ENCODE results near the gene DCPS. TPM values are rescaled to one million over a fixed set of nuclear protein-coding genes. Genes with fewer than 3 reads are reported as not detected.

DCPS gene
- total RNA-seq, 1 experiment from 2014 or later: 17.6 TPM

DNA sequence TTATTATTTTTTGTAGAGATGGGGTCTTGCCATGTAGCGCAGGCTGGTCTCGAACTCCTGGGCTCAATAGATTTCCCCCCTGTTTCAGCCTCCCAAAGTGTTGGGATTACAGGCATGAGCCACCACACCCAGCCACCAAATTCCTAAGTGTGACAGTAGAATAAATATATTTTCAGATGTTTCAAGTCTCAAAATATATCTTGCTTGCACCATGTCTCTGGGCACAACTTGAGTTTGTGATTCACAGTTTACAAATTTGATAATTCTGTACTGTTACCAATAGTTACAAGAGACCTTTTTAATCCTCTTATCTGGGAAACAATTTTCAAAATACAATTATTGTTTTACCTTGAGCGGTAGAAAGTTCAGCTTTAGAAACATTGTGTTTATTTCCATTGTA, 19.1 kb downstream of the DCPS start:
- Histone ChIP-seq H3K9me3 (ENCODE audit: low read length) (no peaks in the 10 kb centered on the region), H3K9me2 (replicated peaks; ENCODE audit: insufficient read depth, low read length) (no peaks in the 10 kb centered on the region), H3K4me3 (ENCODE audit: low read length) (no peak overlapping the region), H3K27me3 (ENCODE audit: low read length) (no peaks in the 10 kb centered on the region), H3K79me2 (ENCODE audit: low read length) (peaks cover 6% of the 10 kb centered on the region; the same call in 1 of the 2 replicates), H3K9ac (ENCODE audit: low read length) (no peak overlapping the region), H3K27ac (ENCODE audit: low read length) (no peak overlapping the region), H4K20me1 (ENCODE audit: insufficient read depth, low read depth, low read length) (no peaks in the 10 kb centered on the region), H3K4me2 (ENCODE audit: low read depth, low read length, poor library complexity, severe bottlenecking) (no peak overlapping the region), H2AFZ (ENCODE audit: low read length) (no peak overlapping the region), H3K36me3 (ENCODE audit: insufficient read depth, low read length) (no peaks in the 10 kb centered on the region), H3K4me1 (ENCODE audit: low read length) (no peaks in the 10 kb centered on the region)
- DNase-seq: no peak

DNA sequence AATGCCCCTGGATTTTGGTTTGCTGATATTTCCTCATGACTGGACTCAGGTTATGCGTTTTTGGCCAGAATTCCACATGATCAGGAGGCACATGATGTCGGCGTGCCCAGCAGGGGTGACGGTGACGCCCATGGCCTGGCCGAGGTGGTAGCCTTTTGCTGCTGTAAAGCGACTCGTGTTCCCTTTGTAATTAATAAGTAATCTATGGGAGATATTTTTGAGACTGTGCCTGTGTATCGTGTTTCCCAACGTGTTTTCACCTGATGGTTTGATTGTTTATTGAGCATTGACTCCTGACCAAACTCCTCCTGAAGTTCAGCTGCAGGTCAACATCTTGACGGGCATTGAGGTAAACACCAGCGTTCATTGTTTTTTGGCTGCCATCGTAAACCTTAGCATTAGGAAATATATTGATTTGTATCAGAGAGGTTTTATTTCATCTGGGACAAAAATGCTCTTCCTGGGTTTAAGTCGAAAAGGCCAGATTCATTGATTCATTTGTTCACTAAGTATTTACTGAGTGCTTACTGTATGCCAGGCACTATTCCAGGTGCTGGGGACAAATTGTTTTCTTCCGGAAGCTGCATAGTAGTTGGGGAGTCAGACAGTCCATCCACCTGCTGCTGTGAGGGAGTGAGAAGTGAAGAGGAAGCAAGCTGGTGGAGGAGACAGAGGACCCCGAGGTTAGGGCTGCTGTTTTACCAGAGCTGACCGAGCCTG, 23.6 kb downstream of the DCPS start:
- Histone ChIP-seq H3K4me2 (ENCODE audit: low read depth, low read length, poor library complexity, severe bottlenecking) (no peak overlapping the region), H2AFZ (ENCODE audit: low read length) (no peak overlapping the region), H3K9ac (ENCODE audit: low read length) (no peak overlapping the region), H3K9me3 (ENCODE audit: low read length) (no peaks in the 10 kb centered on the region), H3K27me3 (ENCODE audit: low read length) (no peaks in the 10 kb centered on the region), H3K79me2 (ENCODE audit: low read length) (peaks cover 4% of the 10 kb centered on the region; the same call in 1 of the 2 replicates), H3K4me3 (ENCODE audit: low read length) (no peak overlapping the region), H4K20me1 (ENCODE audit: insufficient read depth, low read depth, low read length) (no peaks in the 10 kb centered on the region), H3K27ac (ENCODE audit: low read length) (no peak overlapping the region), H3K9me2 (replicated peaks; ENCODE audit: insufficient read depth, low read length) (no peaks in the 10 kb centered on the region), H3K36me3 (ENCODE audit: insufficient read depth, low read length) (no peaks in the 10 kb centered on the region), H3K4me1 (ENCODE audit: low read length) (no peaks in the 10 kb centered on the region)
- DNase-seq: no peak

DNA sequence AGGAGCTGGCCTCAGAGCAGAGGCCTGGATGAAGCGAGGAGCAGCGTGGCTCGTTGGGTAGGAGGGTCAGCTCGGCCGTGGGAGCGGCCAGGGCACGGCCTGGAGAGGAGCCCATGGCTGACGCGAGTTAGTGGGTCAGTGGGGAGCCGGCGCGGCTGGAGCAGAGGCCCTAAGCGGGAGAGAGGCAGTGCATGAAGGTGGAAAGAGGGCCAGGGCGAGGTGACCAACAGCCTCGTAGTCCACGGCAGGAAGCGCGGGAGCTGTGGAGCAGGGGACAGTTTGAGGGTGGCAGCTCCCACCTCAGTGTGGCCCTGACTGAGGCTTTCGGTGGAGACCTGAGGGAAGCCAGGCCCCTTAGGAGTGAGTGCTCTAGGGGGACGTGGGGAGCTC, 24.1 kb downstream of the DCPS start:
- Histone ChIP-seq H3K4me3 (ENCODE audit: low read length) (no peak overlapping the region), H3K79me2 (ENCODE audit: low read length) (peaks cover 4% of the 10 kb centered on the region; the same call in 1 of the 2 replicates), H3K27me3 (ENCODE audit: low read length) (no peaks in the 10 kb centered on the region), H3K27ac (ENCODE audit: low read length) (no peak overlapping the region), H3K36me3 (ENCODE audit: insufficient read depth, low read length) (no peaks in the 10 kb centered on the region), H3K9ac (ENCODE audit: low read length) (no peak overlapping the region), H3K4me1 (ENCODE audit: low read length) (no peaks in the 10 kb centered on the region), H3K9me2 (replicated peaks; ENCODE audit: insufficient read depth, low read length) (no peaks in the 10 kb centered on the region), H3K9me3 (ENCODE audit: low read length) (no peaks in the 10 kb centered on the region), H3K4me2 (ENCODE audit: low read depth, low read length, poor library complexity, severe bottlenecking) (no peak overlapping the region), H4K20me1 (ENCODE audit: insufficient read depth, low read depth, low read length) (no peaks in the 10 kb centered on the region), H2AFZ (ENCODE audit: low read length) (no peak overlapping the region)
- no peak for DNase-seq

DNA sequence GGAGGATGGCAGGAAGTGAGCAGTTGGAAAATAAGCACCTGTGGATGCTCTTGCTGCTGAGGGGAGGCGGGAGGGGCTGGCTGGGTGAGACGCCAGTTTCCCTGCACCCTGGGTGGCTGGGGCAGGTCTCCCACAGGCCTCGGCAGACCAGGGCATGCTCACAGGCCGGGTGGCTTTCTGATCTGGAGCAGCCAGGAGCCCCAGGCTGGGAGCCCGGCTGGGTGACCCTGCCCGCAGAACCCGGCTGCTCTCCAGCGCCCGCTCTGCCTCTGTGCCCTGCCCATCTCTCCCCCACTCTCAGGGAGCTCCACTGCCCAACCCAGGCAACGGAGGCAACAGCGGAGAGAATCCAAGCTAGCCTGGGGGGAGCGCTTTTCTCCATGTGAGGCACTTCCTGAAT, 24.6 kb downstream of the DCPS start:
- Histone ChIP-seq H3K4me1 (ENCODE audit: low read length) (no peaks in the 10 kb centered on the region), H3K9me2 (replicated peaks; ENCODE audit: insufficient read depth, low read length) (no peaks in the 10 kb centered on the region), H3K27me3 (ENCODE audit: low read length) (no peaks in the 10 kb centered on the region), H3K9me3 (ENCODE audit: low read length) (no peaks in the 10 kb centered on the region), H4K20me1 (ENCODE audit: insufficient read depth, low read depth, low read length) (no peaks in the 10 kb centered on the region), H3K79me2 (ENCODE audit: low read length) (peaks cover 4% of the 10 kb centered on the region; the same call in 1 of the 2 replicates), H2AFZ (ENCODE audit: low read length) (no peak overlapping the region), H3K9ac (ENCODE audit: low read length) (no peak overlapping the region), H3K4me2 (ENCODE audit: low read depth, low read length, poor library complexity, severe bottlenecking) (no peak overlapping the region), H3K36me3 (ENCODE audit: insufficient read depth, low read length) (no peaks in the 10 kb centered on the region), H3K4me3 (ENCODE audit: low read length) (no peak overlapping the region), H3K27ac (ENCODE audit: low read length) (no peak overlapping the region)
- DNase-seq: no peak

DNA sequence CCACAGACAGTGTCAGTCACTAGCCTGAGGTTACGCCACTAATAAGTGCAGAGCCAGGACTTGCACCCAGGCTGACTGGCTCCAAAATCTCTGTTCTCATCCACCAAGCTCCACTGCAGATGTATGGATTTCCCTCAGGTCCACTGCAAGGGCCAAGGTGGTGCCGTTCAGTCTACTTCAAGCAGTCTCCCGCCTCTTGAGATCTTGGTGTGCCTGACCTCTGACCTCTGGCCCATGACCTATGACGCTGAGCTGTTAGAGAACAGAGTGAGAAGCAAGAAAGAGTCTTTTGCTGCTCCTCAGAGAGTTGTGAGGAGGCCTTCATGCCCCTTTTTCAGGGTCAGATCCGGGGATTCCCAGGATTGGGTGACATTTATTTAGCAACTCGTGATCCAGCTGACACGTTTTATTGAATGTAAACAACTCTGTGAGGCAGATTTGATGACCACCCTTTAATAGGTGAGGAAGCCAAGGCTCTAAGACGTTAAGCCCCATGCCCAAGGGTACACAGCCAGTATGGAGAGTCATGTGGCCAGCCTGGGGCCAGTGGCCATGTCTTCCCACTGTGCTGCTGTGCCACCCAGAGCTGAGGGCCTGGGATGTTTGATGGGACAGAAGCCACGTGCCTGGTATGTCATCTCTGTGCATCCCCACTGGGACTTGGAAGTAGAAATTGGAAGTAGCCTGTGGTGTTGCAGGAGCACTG, 25.2 kb downstream of the DCPS start:
- Histone ChIP-seq H3K79me2 (ENCODE audit: low read length) (peaks cover 4% of the 10 kb centered on the region; the same call in 1 of the 2 replicates), H3K9ac (ENCODE audit: low read length) (no peak overlapping the region), H3K4me3 (ENCODE audit: low read length) (no peak overlapping the region), H4K20me1 (ENCODE audit: insufficient read depth, low read depth, low read length) (no peaks in the 10 kb centered on the region), H3K9me2 (replicated peaks; ENCODE audit: insufficient read depth, low read length) (no peaks in the 10 kb centered on the region), H3K9me3 (ENCODE audit: low read length) (no peaks in the 10 kb centered on the region), H3K4me2 (ENCODE audit: low read depth, low read length, poor library complexity, severe bottlenecking) (no peak overlapping the region), H2AFZ (ENCODE audit: low read length) (no peak overlapping the region), H3K27ac (ENCODE audit: low read length) (no peak overlapping the region), H3K36me3 (ENCODE audit: insufficient read depth, low read length) (no peaks in the 10 kb centered on the region), H3K4me1 (ENCODE audit: low read length) (no peaks in the 10 kb centered on the region), H3K27me3 (ENCODE audit: low read length) (no peaks in the 10 kb centered on the region)
- DNase-seq: no peak

DNA sequence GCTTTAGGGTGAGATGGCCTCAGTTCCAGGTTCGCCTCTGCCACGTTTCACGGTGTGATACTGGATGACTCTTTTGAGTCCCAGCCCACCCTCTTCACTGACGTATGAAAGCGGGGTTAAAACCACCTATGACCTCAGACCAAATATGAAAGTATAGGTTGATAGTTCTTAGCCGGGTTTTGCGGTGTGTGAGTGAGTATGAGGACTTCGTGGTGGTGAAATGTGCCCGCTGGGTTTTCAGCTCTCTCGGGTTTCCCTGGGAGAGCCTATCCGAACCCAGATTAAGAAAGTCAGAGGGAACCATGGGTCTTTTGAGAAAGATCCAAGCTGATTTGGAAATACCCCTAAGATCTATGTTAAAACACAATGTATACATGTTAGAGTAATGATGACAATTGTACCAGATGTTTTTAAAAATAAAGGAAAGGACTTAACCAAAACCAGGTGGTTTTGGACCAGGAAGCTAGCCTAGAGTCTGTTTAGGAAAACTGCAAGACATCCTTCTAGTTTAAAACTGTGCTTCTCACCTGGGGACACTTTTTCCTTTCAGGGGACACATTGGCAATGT, 25.9 kb downstream of the DCPS start:
- H3K9ac ChIP-seq (ENCODE audit: low read length): no peak overlapping the region
- H3K4me3 ChIP-seq (ENCODE audit: low read length): no peak overlapping the region
- no peak overlapping the region for H2AFZ ChIP-seq (ENCODE audit: low read length)
- no peak overlapping the region for H3K27ac ChIP-seq (ENCODE audit: low read length)
- no peaks in the 10 kb centered on the region for H3K9me3 ChIP-seq (ENCODE audit: low read length)
- no peak for DNase-seq
- H3K27me3 ChIP-seq (ENCODE audit: low read length): no peaks in the 10 kb centered on the region
- no peaks in the 10 kb centered on the region for H3K36me3 ChIP-seq (ENCODE audit: insufficient read depth, low read length)
- H3K4me1 ChIP-seq (ENCODE audit: low read length): no peaks in the 10 kb centered on the region
- no peaks in the 10 kb centered on the region for H3K9me2 ChIP-seq (replicated peaks; ENCODE audit: insufficient read depth, low read length)
- no peaks in the 10 kb centered on the region for H4K20me1 ChIP-seq (ENCODE audit: insufficient read depth, low read depth, low read length)
- H3K79me2 ChIP-seq (ENCODE audit: low read length): peaks cover 4% of the 10 kb centered on the region; the same call in 1 of the 2 replicates
- no peak overlapping the region for H3K4me2 ChIP-seq (ENCODE audit: low read depth, low read length, poor library complexity, severe bottlenecking)

DNA sequence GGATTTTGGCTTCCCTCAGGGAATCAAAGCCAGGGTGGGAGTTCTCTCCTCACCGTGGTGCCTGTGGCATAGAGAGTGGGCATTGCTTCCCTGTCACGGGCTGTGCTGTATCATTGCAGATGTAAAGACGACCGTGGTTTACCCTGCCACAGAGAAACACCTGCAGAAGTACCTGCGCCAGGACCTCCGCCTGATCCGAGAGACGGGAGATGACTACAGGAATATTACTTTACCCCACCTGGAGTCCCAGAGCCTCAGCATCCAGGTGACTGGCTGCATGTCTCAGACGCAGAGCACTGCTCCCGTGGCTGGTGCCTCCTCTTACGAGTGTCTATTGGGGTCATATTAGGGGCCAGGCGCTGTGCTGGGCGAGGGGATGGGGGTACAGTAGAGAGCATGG, 27.4 kb downstream of the DCPS start:
- Histone ChIP-seq H3K4me3 (ENCODE audit: low read length) (no peak overlapping the region), H3K4me1 (ENCODE audit: low read length) (no peaks in the 10 kb centered on the region), H2AFZ (ENCODE audit: low read length) (no peak overlapping the region), H3K27ac (ENCODE audit: low read length) (no peak overlapping the region), H3K9me3 (ENCODE audit: low read length) (no peaks in the 10 kb centered on the region), H4K20me1 (ENCODE audit: insufficient read depth, low read depth, low read length) (no peaks in the 10 kb centered on the region), H3K79me2 (ENCODE audit: low read length) (no peaks in the 10 kb centered on the region), H3K9ac (ENCODE audit: low read length) (no peak overlapping the region), H3K9me2 (replicated peaks; ENCODE audit: insufficient read depth, low read length) (no peaks in the 10 kb centered on the region), H3K36me3 (ENCODE audit: insufficient read depth, low read length) (no peaks in the 10 kb centered on the region), H3K27me3 (ENCODE audit: low read length) (no peaks in the 10 kb centered on the region), H3K4me2 (ENCODE audit: low read depth, low read length, poor library complexity, severe bottlenecking) (no peak overlapping the region)
- no peak for DNase-seq

DNA sequence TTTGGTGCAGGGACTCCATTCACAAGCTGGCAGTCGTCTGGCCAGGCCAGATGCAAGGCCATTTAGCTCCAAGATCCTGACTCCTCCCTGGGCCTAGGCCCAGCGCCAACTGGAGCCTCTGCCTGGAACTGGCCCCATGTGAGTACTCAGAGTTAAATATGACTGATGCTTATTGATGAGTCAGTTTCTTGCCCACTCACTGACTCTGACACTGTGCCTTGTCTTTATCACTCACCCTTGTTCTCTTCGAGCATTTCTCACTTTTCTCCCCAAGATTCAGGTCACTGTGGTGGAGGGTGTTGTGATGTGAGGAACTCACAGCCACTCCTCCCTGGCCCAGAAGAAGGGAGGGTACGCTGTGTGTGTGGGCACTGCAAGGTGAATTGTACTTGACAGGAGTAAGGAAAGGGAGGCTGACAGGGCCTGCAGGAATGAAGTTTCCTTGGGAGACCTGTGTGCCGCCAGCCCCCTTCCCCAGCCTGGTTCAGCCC, 28.4 kb downstream of the DCPS start:
- H3K79me2 ChIP-seq (ENCODE audit: low read length): no peaks in the 10 kb centered on the region
- DNase-seq: no peak
- no peak overlapping the region for H3K4me3 ChIP-seq (ENCODE audit: low read length)
- no peaks in the 10 kb centered on the region for H4K20me1 ChIP-seq (ENCODE audit: insufficient read depth, low read depth, low read length)
- H3K36me3 ChIP-seq (ENCODE audit: insufficient read depth, low read length): no peaks in the 10 kb centered on the region
- no peak overlapping the region for H2AFZ ChIP-seq (ENCODE audit: low read length)
- no peak overlapping the region for H3K9ac ChIP-seq (ENCODE audit: low read length)
- H3K4me2 ChIP-seq (ENCODE audit: low read depth, low read length, poor library complexity, severe bottlenecking): no peak overlapping the region
- H3K9me2 ChIP-seq (replicated peaks; ENCODE audit: insufficient read depth, low read length): no peaks in the 10 kb centered on the region
- H3K4me1 ChIP-seq (ENCODE audit: low read length): no peaks in the 10 kb centered on the region
- H3K27ac ChIP-seq (ENCODE audit: low read length): no peak overlapping the region
- no peaks in the 10 kb centered on the region for H3K9me3 ChIP-seq (ENCODE audit: low read length)
- H3K27me3 ChIP-seq (ENCODE audit: low read length): no peaks in the 10 kb centered on the region

Measured in Karpas-422 (cell line).